Hematopoietic multipotent progenitor cell treated with erythropoietin and hydrocortisone succinate and interleukin-3 and kit ligand, for 17 days (in vitro differentiated cells): ENCODE results near the gene DYNLT2B.
"Not testable (repeated sequence)": the region's sequence is repeated elsewhere in the genome, so short reads cannot be mapped to it uniquely, and the experiment has no call there.

ENCODE experiments used
- DNase-seq: peaks from one replicate; pipeline ENCODE4 v3.0.0-alpha.2; 2015; ENCODE audit warnings: low spot score

The DYNLT2B gene

DNA sequence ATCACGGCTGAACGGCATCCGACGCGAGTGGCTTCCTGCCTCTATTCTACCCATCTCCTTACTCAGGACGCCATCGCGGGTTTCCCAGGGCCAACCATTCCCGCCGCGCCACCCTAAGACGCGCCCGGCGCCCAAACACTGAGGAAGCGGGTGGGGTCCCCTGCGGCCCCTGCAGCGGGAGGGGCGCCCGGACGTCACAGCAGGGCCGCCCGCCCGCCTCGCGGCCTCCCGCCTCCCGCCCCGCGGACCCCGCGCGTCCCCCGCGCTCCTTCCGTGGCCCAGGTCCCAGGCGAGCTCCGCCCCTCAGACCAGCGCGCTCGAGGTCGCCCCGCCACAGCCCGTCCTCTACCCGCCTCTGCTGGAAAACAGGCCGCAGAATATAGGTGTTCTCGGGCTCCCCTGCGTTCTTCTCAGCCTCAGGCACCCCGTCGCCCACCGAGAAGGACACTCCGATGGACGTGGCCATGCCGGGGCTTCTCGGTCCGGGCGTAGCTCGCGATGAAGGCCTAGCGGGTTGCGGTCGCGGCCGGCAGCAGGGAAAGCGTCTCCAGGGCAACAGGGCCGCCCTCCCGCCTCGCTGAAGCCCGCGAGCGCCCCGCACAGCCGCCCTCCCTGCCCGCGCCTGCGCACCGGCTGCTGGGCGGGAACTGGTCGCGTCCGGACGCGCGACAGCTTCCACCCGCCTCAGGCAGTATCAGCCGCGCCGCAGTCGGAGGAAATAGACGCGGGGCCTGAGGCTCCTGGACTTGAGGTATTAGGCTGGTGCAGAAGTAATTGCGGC is at the start of gene DYNLT2B:
DYNLT2B (minus strand) TSS at position 554 of the 781 bp plus-strand sequence; CDS start at position 466, 88 bp downstream.
- peak; percentile 80 for DNase-seq

DNA sequence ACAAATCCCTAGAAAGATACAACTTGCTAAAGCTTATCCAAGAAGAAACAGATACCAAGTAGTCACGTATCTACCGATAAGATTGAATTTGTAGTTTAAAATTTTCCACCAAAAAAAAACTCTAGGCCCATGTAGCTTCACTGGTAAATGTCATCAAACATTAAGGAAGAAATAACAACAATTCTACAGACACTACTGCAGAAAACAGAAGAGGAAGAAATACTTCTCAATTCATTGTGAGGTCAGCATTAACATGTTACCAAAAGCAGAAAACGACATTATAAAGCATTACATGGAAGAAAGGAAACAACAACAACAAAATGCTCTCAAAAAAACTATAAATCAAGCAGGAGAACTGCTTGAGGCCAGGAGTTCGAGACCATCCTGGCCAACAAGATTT is 47.7 kb upstream of the DYNLT2B start:
- DNase-seq = no peak

DNA sequence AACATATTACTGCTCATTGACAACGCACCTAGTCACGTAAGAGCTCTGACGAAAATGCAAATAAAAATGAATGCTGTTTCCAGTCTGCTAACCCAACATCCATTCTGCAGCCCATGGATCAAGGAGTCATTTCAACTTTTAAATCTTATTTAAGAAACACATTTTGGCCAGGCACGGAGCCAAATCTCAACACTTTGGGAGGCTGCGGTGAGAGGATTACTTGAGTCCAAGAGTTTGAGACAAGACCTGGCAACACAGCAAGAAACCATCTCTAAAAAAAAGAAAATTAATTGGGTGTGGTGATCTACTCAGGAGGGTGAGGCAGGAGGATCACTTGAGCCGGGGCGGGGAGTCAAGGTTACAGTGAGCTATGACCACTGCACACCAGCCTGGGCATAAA is 42.5 kb upstream of the DYNLT2B start:
- DNase-seq = no peak

DNA sequence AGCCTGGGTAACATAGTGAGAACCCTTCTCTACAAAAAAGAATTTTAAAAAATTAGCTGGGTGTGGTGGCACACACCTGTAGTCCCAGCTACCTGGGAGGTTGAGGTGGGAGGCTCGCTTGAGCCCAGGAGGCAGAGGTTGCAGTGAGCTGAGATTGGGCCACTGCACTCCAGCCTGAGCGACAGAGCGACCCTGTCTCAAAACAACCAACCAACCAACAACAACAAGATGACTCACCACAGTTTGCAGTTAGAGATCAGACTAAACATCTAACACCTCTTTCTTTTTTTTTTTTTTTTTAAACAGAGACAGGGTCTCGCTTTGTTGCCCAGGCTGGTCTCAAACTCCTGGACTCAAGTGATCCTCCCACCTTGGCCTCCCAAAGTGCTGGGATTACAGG is 40.5 kb upstream of the DYNLT2B start:
- DNase-seq = not testable (repeated sequence)

DNA sequence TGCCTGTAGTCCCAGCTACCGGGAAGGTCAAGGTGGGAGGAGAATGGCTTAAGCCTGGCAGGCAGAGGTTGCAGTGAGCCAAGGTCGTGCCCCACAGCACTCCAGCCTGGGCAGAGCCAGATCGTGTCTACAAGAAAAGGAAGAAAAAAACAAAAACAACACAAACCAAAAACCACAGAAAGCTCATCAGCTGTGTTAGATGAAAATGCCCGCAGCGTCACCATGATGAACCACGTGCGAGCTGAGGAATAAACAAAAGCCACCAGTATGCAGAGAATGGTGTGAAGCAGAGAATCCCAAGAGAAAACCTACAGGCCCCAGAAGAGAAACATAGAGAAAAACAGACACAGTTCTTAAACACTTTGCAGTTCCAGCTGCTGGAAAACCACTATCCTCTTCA is 39.9 kb upstream of the DYNLT2B start:
- no peak for DNase-seq

DNA sequence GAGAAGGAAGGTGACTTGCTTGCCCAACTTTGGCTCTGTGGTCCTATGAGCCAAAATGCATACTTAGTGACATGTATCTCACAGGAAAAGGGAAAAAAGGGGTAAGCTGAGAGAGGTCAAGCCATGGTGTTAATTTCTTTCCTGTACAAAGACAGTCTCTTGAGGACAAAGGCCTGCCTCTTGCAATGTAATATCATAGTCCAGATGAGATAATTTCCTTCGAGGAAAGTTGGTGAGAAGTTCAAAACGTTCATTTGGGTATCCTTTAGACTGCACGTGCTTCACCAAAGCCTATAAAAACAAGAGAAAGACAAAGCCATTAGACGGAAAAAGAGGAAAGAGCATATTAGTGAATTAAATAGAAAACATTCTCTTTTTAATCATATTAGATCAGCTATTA is 38.5 kb upstream of the DYNLT2B start:
- no peak for DNase-seq

DNA sequence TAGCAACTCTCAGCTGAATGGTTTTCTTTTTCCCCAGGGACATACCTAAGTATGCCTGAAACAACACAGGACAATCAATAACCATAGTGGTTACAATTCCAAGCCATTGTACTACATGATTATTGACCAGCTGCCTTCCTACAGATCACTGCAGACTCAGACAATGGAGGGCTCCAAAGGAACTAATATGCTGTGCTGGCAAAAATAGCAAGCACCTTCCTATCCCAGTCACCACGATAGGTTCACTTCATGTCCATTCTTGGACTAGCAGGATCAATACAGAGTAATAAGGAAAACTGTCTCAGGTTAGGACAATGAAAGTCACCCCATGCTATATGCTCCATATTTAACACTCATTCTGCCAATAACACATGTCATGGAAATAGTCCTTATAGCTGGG is 37.6 kb upstream of the DYNLT2B start:
- DNase-seq = no peak

DNA sequence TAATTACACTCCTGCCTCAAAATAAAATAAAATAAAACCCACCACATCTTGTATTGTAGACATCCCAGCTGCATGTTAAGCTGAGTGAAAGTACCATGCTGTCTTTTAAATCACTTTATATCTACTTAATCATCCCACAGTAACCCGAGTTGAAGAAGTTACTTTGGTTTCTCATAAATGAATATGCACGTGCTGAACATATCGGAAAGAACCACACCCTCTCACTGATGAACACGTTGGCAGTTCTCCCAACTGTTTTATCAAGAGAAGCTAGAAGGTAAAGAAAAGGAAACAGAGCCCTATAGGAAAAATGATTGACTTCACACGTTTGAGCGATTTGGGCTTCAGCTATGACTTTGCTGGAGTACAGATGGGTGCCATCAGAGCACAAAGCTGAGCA is 36.1 kb upstream of the DYNLT2B start:
- peak; percentile 38 for DNase-seq

DNA sequence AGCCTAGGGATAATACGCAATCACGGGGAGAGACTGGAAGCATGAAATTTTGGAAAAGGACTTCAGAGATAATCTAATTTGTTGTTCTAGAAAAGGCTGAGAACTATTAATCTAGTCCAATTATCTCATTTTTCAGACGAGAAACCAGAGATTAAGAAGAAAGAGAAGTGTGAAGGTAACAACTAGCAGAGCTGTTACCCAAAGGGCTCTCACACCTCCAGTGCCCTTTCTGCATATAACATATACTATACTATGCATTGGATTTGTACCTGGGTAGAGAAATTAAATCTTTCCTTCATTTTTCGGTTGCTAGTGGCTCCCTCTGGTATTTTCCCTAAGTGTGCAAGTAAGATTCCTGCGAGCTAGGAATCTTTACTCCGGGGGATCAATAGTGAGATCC is 33.5 kb upstream of the DYNLT2B start:
- DNase-seq = no peak

DNA sequence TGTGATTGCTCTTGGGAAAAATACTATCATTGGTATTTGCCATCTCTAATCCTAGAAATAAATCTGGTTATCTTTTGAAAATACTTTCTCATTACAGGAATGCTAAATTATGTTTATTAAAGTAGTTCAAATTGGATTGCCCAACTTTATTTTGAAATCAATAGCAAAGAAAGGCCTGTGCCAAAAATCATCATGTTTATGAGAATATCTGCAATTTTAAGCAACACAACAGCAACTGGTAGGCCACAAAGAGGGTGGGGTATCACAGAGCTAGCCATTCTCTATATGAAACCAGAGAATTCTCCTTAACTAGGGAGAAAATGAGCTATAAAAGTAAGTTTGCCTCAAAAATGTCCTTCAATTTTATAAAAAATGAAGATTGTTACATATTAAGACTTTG is 32.0 kb upstream of the DYNLT2B start:
- no peak for DNase-seq

DNA sequence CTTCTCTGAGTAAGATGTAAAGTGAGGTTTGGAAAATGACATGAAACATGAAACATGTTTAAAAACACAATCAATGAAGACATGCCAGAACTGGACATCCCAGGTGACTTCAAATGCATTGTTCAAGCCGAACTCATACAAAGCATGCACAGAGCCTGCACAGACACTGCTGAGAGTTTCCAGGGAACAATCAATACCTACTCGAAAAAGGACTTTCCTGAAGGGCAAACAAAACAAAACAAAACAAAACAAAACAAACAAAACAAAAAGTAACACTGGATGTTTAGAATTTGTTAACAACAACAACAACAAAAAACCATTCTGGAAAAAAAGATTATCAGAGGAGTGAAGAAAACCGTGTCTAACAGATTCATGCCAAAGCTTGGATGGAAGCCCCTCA is 30.7 kb upstream of the DYNLT2B start:
- DNase-seq = no peak

DNA sequence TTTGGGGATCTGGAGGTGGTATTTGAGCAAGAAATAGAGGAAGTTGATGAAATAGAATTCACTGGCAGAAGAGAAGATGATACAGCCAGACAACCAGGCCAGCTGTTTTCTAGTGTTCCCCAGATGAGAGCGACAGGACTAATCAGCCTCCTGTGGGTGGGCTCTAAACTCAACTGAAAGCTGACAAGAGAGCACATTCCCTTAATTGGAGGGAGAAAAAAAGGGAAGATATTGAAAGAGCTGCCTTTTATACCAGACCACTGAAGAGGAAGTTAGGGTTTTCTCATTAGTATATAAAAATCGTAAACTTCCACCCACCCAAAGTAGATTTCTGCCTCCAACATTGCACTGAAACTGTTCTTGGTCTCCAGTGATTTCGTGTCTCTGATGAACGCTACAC is 26.6 kb upstream of the DYNLT2B start:
- no peak for DNase-seq

DNA sequence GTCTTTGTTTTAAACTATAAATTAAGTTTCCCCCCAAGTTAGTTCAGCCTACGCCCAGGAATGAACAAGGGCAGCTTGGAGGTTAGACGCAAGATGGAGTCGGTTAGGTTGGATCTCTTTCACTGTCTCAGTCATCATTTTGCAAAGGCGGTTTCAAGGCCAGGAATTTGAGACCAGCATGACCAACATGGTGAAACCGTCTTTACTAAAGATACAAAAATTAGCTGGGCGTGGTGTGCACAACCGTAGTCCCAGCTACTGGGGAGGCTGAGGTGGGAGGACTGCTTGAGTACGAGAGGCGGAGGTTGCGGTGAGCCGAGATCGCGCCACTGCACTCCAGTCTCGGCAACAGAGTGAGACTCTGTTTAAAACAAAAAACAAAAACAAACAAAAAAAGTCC is 25.9 kb upstream of the DYNLT2B start:
- DNase-seq = not testable (repeated sequence)

DNA sequence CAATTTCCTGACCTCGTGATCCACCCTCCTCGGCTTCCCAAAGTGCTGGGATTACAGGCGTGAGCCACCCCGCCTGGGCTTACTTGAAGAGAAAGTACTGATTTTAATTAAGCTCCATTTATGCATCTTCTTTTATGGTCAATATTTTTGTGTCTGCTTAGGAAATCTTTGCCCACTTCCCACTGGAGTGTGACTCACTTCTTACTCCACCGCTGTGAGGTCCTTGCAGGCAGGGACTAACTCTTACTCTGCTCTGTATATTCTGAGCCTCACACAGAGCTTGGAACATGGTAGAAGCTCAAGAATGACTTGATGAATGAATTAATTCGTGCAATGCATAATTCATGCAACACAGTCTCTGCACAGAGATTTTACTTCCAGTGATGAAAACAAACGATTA is 23.1 kb upstream of the DYNLT2B start:
- no peak for DNase-seq

DNA sequence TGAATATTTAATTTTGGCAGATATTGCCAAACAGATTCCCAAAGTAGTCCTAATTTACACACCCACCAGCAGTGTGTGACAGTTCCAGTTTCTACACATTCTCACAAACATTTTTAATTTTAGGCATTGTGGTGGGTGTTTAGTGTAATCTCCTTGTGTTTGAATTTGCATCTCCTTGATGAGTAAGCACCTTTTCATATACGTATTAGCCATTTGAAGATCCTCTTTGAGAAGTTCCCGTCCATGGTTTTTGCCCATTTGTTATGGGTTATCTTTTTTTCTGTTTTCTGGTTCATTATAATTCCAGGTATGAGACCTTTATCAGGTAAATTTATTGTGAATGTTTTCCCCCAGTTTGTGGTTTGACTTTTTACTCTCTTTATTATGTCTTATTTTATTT is 22.4 kb upstream of the DYNLT2B start:
- DNase-seq = no peak

DNA sequence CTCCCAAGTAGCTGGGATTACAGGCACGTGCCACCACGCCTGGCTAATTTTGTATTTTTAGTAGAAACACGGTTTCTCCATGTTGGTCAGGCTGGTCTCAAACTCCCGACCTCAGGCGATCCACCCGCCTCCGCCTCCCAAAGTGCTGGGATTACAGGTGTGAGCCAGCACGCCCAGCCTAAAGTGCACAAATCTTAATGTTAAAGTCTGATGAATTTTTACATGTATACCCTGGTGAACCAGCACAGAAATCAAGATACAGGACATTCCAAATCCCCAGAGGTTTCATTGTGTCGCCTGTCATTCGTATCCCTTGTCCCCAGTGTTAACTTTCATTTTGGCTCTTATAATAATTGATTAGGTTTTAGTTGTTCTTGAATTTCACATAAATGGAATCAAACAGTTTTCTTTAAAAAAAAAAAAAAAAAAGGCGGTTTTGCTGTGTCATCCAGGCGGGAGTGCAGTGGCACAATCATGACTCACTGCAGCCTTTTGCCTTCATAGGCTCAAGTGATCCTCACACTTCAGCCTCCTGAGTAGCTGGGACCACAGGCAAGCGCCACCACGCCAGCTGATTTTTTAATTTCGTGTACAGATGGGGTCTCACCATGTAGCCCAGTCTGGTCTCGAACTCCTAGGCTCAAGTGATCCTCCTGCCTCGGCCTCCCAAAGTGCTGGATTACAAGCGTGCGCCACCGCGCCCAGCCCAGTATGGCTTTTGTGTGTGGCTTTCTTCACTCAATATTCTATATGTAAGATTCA is 21.6 kb upstream of the DYNLT2B start:
- DNase-seq = peak; percentile 27

DNA sequence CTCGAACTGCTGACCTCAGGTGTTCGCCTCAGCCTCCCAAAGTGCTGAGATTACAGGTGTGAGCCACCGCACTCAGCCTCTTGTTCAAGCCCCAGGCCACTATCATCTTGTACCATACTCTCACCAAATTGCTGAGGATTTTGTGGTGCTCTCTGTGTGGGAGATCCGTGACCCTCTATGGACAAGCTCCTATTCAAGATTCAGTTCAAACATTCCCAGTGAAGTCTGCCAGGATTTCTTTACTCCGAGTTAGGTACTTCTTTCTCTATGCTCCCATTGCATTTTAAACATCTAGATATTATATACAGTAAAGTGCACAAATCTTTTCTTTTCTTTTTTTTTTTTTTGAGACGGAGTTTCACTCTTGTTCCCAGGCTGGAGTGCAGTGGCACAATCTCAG is 21.0 kb upstream of the DYNLT2B start:
- no peak for DNase-seq

DNA sequence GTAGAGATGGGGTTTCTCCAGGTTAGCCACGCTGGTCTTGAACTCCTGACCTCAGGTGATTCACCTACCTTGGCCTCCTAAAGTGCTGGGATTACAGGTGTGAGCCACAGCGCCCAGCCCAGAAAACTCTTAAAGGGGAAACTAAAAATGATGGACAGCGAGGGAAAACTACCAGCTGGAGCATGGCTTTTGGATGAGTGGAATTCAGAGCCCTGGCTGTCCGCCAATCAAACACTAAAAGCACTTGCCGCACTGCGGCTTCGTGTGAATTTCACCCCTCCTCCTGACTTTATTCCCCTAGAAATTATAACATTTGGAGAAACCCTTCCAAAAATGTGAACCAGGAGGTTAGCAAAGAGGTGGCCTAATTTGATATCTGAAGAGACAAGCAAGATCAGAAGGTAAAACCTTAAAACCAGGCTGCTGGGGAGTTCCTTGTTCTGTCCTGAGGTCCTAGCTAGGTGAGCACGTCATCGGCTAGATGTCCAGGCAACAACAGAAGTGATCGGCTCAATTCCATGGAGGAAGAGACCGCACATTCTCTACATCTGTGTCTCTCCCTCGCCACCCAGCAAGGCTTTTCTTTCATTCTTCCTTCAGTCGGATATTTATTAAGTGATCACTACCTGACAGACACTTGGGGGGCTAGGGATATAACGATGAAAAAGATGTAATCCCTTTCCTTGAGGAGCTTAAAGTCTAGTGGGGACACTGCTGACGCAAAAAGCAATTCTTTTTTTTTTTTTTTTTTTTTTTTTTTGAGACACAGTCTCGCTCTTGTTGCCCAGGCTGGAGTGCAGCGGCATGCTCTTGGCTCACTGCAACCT is 18.5 kb upstream of the DYNLT2B start:
- DNase-seq = no peak

DNA sequence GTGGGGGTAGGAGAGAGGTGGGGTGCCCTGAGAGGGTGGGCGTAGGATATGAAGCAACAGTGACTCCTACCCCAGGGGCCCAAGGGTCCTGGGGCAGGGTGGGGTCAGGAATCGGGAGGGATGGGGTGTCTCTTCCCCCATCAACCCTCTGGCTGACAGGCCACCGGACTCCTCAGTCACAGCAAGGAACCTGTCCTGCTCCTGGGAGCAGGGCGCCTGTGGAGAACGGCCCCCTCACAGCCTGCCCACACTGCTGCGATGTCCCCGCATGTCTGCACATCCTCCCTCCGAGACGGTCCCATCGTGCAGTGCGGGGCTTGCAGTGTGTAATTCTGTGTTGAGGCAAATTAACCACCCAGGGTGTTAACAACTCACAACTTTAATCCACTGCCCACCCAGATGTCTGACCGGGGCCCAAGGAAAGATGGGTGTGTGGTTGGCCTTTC is 17.5 kb upstream of the DYNLT2B start:
- DNase-seq = no peak

DNA sequence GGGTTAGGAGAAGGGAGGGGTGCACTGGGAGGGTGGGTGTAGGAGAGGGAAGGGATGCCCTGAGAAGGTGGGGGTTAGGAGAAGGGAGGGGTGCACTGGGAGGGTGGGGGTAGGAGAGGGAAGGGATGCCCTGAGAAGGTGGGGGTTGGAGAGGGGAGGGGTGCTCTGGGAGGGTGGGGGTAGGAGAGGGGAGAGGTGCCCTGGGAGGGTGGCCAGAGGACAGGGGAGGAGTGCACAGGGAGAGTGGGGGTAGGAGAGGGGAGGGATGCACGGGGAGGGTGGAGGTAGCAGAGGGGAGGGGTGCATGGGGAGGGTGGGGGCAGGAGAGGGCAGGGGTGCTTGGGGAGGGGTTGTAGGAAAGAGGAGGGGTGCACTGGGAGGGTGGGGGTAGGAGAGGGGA is 16.9 kb upstream of the DYNLT2B start:
- DNase-seq = no peak

DNA sequence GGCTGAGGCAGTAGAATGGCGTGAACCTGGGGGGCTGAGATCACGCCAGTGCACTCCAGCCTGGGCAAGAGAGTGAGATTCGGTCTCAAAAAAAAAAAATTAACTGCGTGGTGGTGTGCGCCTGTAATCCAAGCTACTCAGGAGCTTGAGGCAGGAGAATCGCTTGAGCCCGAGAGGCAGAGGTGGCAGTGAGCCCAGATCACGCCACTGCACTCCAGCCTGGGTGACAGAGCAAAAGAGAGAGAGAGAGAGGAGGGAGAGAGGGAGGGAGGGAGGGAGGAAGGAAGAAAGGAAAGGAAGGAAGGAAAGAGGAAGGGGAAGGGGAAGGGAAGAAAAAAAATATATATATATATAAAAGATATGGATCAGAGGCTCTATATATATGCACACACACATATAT is 14.1 kb upstream of the DYNLT2B start:
- DNase-seq = no peak

DNA sequence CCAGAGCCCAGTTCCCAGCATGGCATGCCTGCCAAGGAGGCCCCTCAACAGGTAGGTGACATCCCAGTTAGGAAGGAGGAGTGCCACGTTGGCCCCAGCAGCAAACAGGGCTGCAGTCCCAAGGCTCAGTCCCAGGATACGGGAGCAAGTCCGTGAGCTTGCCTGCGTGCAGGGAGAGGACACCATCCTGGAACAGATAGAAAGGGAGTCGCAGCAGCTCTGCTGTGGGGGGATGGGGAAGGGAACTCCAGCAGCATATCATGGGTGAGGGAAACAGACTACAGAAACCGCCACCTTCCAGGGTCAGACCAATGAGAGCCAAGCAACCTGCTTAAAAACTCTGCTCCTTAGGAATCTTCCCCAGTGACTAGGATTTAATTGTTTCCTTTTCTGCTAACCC is 9.4 kb upstream of the DYNLT2B start:
- no peak for DNase-seq

DNA sequence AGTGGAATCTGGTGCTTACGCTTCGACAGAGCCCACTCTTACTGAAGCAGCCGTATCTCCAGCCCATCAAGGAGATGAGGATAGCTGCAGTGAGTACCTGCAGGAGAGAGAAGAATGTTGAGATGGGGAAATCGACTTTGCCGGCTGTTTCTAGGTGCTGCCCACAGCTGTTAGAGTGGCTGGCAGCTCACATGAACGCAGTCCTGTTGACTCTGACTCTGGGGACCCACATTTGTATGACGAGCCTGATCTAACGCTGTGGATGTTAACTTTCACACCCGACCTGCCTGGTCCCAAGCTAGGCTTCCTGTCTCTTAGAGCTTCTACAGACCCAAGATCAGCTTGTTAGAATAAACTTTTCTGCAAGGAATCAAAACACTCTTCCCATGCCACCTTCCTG is 8.9 kb upstream of the DYNLT2B start:
- no peak for DNase-seq
